GM21515 (cell line): ENCODE data around the gene DTL.

Experiments
- ATAC-seq: cut with Tn5 transposase; IDR thresholded peaks from one replicate; pipeline ENCODE4 v1.9.1; 2021; ENCODE audit not compliant: unreplicated experiment

Gene DTL

DNA sequence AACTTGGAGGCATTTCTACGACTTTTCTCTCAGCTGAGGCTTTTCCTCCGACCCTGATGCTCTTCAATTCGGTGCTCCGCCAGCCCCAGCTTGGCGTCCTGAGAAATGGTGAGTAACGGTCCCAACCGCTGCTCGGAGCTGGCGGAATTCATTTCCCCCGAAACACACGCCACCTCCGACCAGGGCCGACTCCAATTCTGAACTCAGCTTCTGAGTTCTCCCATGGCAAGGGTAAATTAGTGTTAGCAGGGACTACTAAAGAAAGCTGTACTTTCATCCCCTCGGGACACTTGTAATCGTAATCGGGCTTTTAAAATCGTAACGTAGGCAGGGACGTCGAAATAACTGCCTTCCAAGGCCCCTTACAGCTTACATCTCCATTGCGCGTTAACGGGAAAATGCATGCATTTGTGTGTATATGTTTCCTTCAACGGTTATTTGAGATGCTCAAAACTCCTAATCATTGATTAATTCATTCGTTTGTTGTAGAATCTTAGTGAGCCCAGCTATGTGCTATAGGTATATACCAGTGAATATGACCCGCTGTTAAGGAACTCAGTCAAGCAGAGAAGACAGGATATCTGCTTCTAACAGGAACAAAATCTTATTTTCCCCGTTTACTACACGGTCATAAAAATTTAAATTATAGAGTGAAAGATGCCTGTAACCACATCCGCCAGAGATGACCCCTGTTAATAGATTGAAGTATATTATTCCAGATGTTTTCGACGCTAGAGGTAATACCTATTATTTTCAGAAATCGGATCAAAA lies 472 bp downstream of the DTL start:
- peak; percentile 19 for ATAC-seq

GRCh38 chr1:212037900-212038299 lies 2.4 kb downstream of the DTL start:
- no peak for ATAC-seq

- ATAC-seq: no peak
Observed at GRCh38 chr1:212039622-212040021, 4.1 kb downstream of the DTL start.

- no peak for ATAC-seq
Observed at GRCh38 chr1:212040629-212041412, 5.3 kb downstream of the DTL start.

DNA sequence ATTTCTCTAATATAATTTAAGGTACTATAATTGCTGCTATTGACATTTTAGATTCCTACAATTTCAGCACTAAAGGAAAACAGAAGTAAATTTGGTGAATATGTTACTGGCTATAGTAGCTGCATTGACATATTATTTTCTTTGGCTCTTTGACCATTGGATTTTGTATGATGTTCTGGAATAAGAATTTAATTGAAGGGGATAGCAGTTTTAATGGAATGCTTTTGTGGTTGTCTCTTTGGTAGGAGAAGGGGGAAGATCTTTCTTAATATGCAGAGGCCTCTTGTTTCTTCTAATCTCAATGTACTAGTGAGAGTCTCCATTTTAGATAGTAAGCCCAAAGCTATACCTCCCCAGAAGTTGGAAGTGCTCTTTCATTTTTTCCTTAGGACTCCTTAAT lies 6.9 kb downstream of the DTL start:
- ATAC-seq: no peak

GRCh38 chr1:212044851-212045250 lies 9.3 kb downstream of the DTL start:
- no peak for ATAC-seq

DNA sequence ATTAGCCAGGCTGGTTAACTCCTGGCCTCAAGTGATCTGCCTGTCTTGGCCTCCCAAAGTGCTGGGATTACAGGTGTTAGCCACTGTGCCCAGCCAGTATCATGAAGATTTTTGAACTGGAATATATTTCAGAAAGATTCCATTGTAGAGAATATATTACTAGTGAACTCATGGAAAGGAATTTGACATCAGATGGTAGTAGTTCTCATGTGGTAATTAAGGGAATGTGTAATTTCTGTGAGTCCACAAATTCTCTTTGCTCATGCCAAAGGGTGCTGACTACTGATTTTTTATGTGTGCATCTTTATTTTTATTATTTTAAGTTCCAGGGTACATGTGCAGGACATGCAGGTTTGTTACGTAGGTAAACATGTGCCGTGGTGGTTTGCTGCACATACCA lies 10.4 kb downstream of the DTL start:
- no peak for ATAC-seq

DNA sequence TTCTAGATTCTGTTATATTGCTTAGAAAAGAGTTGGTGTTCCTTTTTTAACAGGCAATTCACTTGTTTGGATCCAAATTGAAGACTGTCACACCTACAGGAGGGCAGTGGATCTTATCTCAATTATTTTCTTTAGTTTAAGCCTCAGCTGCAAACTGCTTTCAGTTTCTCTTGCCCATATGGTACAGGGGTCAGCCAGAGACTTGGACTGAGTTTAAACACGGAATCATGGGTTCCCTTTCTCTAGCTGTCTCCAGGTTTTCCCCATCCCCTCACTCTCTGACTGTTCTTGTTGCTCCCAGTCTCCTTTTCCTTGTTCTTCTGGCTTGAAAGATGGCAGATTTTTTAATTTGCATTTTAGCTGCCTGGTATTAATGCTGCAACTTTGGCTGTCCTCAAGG lies 18.4 kb downstream of the DTL start:
- no peak for ATAC-seq

DNA sequence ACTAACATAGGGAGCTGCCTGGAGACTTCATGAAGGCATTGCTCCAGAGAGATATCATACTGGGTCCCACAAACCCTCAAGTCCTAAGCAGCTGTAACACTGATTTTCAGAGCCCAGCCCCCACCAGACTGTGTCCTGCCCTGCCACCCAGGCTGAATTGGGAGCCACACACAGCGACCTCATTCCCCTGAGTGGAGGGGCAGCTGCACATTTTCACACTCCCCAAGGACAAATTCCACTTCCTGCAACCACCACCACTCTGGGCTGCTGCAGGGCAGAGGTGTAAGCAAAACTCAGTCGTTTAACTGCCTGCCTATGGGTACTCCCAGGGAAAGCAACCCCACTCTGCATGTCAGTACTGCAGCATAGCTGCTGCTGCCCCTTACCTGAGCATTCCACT lies 19.8 kb downstream of the DTL start:
- no peak for ATAC-seq

GRCh38 chr1:212060632-212061472 lies 25.3 kb downstream of the DTL start:
- ATAC-seq: no peak

DNA sequence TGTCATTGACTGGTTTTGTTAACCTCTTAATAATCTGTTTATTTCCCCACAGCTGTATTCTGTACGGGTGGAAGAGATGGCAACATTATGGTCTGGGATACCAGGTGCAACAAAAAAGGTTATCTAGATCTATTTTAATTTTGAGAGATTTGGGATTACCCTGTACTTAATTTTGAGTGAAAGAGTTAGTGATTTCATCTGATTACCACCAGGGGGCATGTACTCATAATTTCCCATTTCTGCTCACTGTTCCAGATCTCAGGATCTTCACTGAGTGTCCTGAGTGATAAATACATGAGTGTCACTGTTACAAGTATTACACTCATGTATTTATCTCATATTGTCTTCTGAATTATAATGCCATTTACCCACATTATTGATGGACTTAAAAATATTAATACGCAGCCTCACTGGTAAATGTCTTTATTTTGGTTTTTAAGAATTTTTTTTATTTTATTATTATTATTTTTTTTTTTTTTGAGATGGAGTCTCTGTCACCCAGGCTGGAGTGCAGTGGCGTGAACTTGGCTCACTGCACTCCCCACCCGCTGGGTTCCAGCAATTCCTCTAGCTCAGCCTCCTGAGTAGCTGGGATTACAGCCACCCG lies 27.4 kb downstream of the DTL start:
- ATAC-seq: no peak

DNA sequence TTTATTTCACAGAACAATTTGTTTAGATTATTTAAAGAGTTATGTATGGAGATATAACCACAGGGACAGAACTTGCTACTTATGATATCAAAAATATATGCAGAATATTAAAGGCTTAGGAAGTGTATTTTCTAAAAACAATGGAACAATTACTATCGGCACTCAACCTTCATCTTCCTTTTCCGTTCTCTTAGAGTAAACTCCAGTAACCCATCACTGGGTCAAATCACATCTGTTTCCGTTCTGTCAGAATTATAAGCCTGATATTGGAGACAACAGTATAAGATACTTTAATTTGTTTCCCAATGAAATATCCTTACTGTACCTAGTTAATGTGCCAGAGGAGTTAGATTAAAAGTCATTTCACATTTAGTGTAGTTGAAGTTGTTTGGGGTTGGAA lies 32.2 kb downstream of the DTL start:
- no peak for ATAC-seq

- ATAC-seq: no peak
Observed at GRCh38 chr1:212070720-212071302, 35.3 kb downstream of the DTL start.

- no peak for ATAC-seq
Observed at GRCh38 chr1:212072047-212072446, 36.5 kb downstream of the DTL start.

DNA sequence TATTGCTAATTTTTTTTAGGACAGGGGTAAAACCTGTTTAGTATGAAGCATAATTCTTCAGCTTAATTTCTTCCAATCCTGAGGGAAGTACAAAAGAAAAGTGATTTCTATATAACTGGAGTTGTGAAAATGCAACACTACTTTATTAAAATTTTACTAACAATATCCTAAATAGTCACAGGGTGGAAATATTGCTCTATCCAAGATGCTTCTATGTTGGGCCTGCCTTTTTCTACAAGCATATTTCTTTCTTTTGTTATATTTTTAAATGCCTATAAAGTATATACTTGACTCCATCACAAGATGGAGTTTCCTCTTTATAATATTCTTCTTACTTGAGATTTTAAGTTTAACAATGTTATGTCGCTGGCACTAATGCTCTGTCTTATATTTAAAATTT lies 37.9 kb downstream of the DTL start:
- ATAC-seq: no peak

- no peak for ATAC-seq
Observed at GRCh38 chr1:212074313-212074712, 38.8 kb downstream of the DTL start.

GRCh38 chr1:212074856-212075255 lies 39.3 kb downstream of the DTL start:
- ATAC-seq: no peak

DNA sequence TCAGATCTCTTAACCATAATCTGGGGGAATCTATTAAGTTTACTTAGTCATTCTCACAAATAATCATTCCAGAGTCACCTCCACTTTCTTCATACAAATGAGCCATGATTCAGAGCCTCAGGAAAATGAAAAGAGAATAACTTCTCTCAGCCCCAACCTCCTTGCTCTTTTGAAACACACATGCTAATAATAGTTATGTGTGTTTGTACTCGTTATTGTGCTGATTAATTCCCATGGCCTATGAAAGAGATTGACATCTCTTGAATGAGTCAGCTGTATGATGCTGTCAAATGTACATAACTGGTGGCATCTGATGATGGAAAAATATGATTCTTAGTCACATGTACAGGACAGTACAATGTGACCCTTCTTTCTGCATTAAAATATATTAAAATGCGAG lies 41.5 kb downstream of the DTL start:
- no peak for ATAC-seq

GRCh38 chr1:212078826-212079225 lies 43.3 kb downstream of the DTL start:
- no peak for ATAC-seq

- no peak for ATAC-seq
Observed at GRCh38 chr1:212082765-212083406, 47.3 kb downstream of the DTL start.
